ENCODE data around the gene RPP21.

RPP21 gene

GRCh38 chr6:30311671-30312070 lies 33.3 kb upstream of the RPP21 start:
- WGBS, 2 donors (ENCODE audit: extremely low coverage in 2 of 2, insufficient read length in 2 of 2, insufficient replicate concordance in 1 of 2), result no CpG with 5 or more reads among the region's 1 CpG
- Histone ChIP-seq H2BK12ac (ENCODE audit: low read length) (no peak overlapping the region), H3K18ac (ENCODE audit: low read length) (no peak overlapping the region), H3K9ac (ENCODE audit: low read depth, low read length, poor library complexity) (no peak overlapping the region), H3K79me1 (ENCODE audit: low read depth, low read length) (no peaks in the 10 kb centered on the region), H2BK15ac (ENCODE audit: low read length) (no peak overlapping the region), H4K8ac (ENCODE audit: low read depth, low read length) (no peak overlapping the region), H3K4me1 (ENCODE audit: control insufficient read depth in 2 of 2, insufficient read depth in 1 of 2, low read depth in 1 of 2, low read length in 2 of 2) (no peaks in the 10 kb centered on the region), H3K4me3 (ENCODE audit: low read length in 2 of 2) (no peak overlapping the region), H3K4ac (ENCODE audit: low read length) (no peak overlapping the region), H2BK120ac (ENCODE audit: low read depth, low read length) (no peak overlapping the region), H4K91ac (ENCODE audit: low read depth, low read length, poor library complexity) (no peak overlapping the region), H3K23ac (ENCODE audit: low read depth, low read length, poor library complexity) (no peak overlapping the region), H3K36me3 (replicated peaks in 1 of 2; ENCODE audit: control insufficient read depth in 2 of 2, insufficient read depth in 2 of 2, low read length in 2 of 2) (peaks cover 14 to 94% of the 10 kb centered on the region in 2 donors), H3K9me3 (replicated peaks in 1 of 2; ENCODE audit: control insufficient read depth in 2 of 2, insufficient read depth in 1 of 2, low read depth in 1 of 2, low read length in 2 of 2) (peaks cover 0 to 3% of the 10 kb centered on the region in 2 donors), H3K27ac (replicated peaks; ENCODE audit: low read length) (no peak overlapping the region), H3K4me2 (ENCODE audit: insufficient read depth, low read length, poor library complexity, severe bottlenecking) (no peak overlapping the region), H2AK5ac (ENCODE audit: low read depth, low read length) (no peak overlapping the region), H3K14ac (ENCODE audit: low read length) (no peak overlapping the region), H3K27me3 (ENCODE audit: control insufficient read depth in 3 of 3, insufficient read depth in 3 of 3, low read depth in 1 of 3, low read length in 3 of 3) (no peaks in the 10 kb centered on the region), H2BK5ac (ENCODE audit: low read length) (no peak overlapping the region), H2AFZ (ENCODE audit: low read length) (no peak overlapping the region)
- no peak for DNase-seq (ENCODE audit: low spot score)

GRCh38 chr6:30312266-30312665 lies 32.7 kb upstream of the RPP21 start:
- no peaks in the 10 kb centered on the region for H3K27me3 ChIP-seq (ENCODE audit: control insufficient read depth in 3 of 3, insufficient read depth in 3 of 3, low read depth in 1 of 3, low read length in 3 of 3)
- H3K27ac ChIP-seq (replicated peaks; ENCODE audit: low read length), result no peak overlapping the region
- no peak overlapping the region for H2BK5ac ChIP-seq (ENCODE audit: low read length)
- H4K91ac ChIP-seq (ENCODE audit: low read depth, low read length, poor library complexity), result no peak overlapping the region
- H2BK12ac ChIP-seq (ENCODE audit: low read length), result no peak overlapping the region
- no peaks in the 10 kb centered on the region for H3K79me1 ChIP-seq (ENCODE audit: low read depth, low read length)
- no peak overlapping the region for H2BK15ac ChIP-seq (ENCODE audit: low read length)
- H2AFZ ChIP-seq (ENCODE audit: low read length), result no peak overlapping the region
- H3K18ac ChIP-seq (ENCODE audit: low read length), result no peak overlapping the region
- DNase-seq (ENCODE audit: low spot score), result no peak
- H3K14ac ChIP-seq (ENCODE audit: low read length), result no peak overlapping the region
- H3K9ac ChIP-seq (ENCODE audit: low read depth, low read length, poor library complexity), result no peak overlapping the region
- no peak overlapping the region for H3K4me2 ChIP-seq (ENCODE audit: insufficient read depth, low read length, poor library complexity, severe bottlenecking)
- WGBS, 2 donors (ENCODE audit: extremely low coverage in 2 of 2, insufficient read length in 2 of 2, insufficient replicate concordance in 1 of 2), result no CpG with 5 or more reads among the region's 2 CpGs
- no peak overlapping the region for H2AK5ac ChIP-seq (ENCODE audit: low read depth, low read length)
- H3K36me3 ChIP-seq (replicated peaks in 1 of 2; ENCODE audit: control insufficient read depth in 2 of 2, insufficient read depth in 2 of 2, low read length in 2 of 2), result peaks cover 12 to 94% of the 10 kb centered on the region in 2 donors
- no peak overlapping the region for H3K23ac ChIP-seq (ENCODE audit: low read depth, low read length, poor library complexity)
- H3K9me3 ChIP-seq (replicated peaks in 1 of 2; ENCODE audit: control insufficient read depth in 2 of 2, insufficient read depth in 1 of 2, low read depth in 1 of 2, low read length in 2 of 2), result peaks cover 0 to 3% of the 10 kb centered on the region in 2 donors
- H2BK120ac ChIP-seq (ENCODE audit: low read depth, low read length), result no peak overlapping the region
- H3K4me3 ChIP-seq (ENCODE audit: low read length in 2 of 2), result no peak overlapping the region
- no peak overlapping the region for H4K8ac ChIP-seq (ENCODE audit: low read depth, low read length)
- H3K4ac ChIP-seq (ENCODE audit: low read length), result no peak overlapping the region
- H3K4me1 ChIP-seq (ENCODE audit: control insufficient read depth in 2 of 2, insufficient read depth in 1 of 2, low read depth in 1 of 2, low read length in 2 of 2), result no peaks in the 10 kb centered on the region

- H3K36me3 ChIP-seq (replicated peaks in 1 of 2; ENCODE audit: control insufficient read depth in 2 of 2, insufficient read depth in 2 of 2, low read length in 2 of 2), result peaks cover 13 to 94% of the 10 kb centered on the region in 2 donors
Measured at GRCh38 chr6:30312676-30313321, 32.2 kb upstream of the RPP21 start.

GRCh38 chr6:30315156-30315555 lies 29.8 kb upstream of the RPP21 start:
- Histone ChIP-seq H3K79me1 (ENCODE audit: low read depth, low read length) (no peaks in the 10 kb centered on the region), H2AFZ (ENCODE audit: low read length) (no peak overlapping the region), H3K4me1 (ENCODE audit: control insufficient read depth in 2 of 2, insufficient read depth in 1 of 2, low read depth in 1 of 2, low read length in 2 of 2) (no peaks in the 10 kb centered on the region), H3K36me3 (replicated peaks in 1 of 2; ENCODE audit: control insufficient read depth in 2 of 2, insufficient read depth in 2 of 2, low read length in 2 of 2) (peaks cover 12 to 89% of the 10 kb centered on the region in 2 donors), H3K27me3 (ENCODE audit: control insufficient read depth in 3 of 3, insufficient read depth in 3 of 3, low read depth in 1 of 3, low read length in 3 of 3) (no peaks in the 10 kb centered on the region), H3K4me2 (ENCODE audit: insufficient read depth, low read length, poor library complexity, severe bottlenecking) (no peak overlapping the region), H3K4me3 (ENCODE audit: low read length in 2 of 2) (no peak overlapping the region), H3K4ac (ENCODE audit: low read length) (no peak overlapping the region), H2BK120ac (ENCODE audit: low read depth, low read length) (no peak overlapping the region), H3K9me3 (replicated peaks in 1 of 2; ENCODE audit: control insufficient read depth in 2 of 2, insufficient read depth in 1 of 2, low read depth in 1 of 2, low read length in 2 of 2) (no peaks in the 10 kb centered on the region), H3K27ac (replicated peaks; ENCODE audit: low read length) (no peak overlapping the region), H2AK5ac (ENCODE audit: low read depth, low read length) (no peak overlapping the region), H4K91ac (ENCODE audit: low read depth, low read length, poor library complexity) (no peak overlapping the region), H2BK12ac (ENCODE audit: low read length) (no peak overlapping the region), H2BK15ac (ENCODE audit: low read length) (no peak overlapping the region), H2BK5ac (ENCODE audit: low read length) (no peak overlapping the region), H3K14ac (ENCODE audit: low read length) (no peak overlapping the region), H4K8ac (ENCODE audit: low read depth, low read length) (no peak overlapping the region), H3K18ac (ENCODE audit: low read length) (no peak overlapping the region), H3K9ac (ENCODE audit: low read depth, low read length, poor library complexity) (no peak overlapping the region), H3K23ac (ENCODE audit: low read depth, low read length, poor library complexity) (no peak overlapping the region)
- no peak for DNase-seq (ENCODE audit: low spot score)
- no CpG with 5 or more reads among the region's 3 CpGs for WGBS, 2 donors (ENCODE audit: extremely low coverage in 2 of 2, insufficient read length in 2 of 2, insufficient replicate concordance in 1 of 2)

More at GRCh38 chr6:30312676-30313321, 32.2 kb upstream of the RPP21 start:
- H3K18ac ChIP-seq (ENCODE audit: low read length), result no peak overlapping the region
- H2BK15ac ChIP-seq (ENCODE audit: low read length), result no peak overlapping the region
- no peak overlapping the region for H2AFZ ChIP-seq (ENCODE audit: low read length)
- H2BK120ac ChIP-seq (ENCODE audit: low read depth, low read length), result no peak overlapping the region
- WGBS, 2 donors (ENCODE audit: extremely low coverage in 2 of 2, insufficient read length in 2 of 2, insufficient replicate concordance in 1 of 2), result no CpG with 5 or more reads among the region's 1 CpG
- no peak overlapping the region for H3K4ac ChIP-seq (ENCODE audit: low read length)
- peaks cover 0 to 3% of the 10 kb centered on the region in 2 donors for H3K9me3 ChIP-seq (replicated peaks in 1 of 2; ENCODE audit: control insufficient read depth in 2 of 2, insufficient read depth in 1 of 2, low read depth in 1 of 2, low read length in 2 of 2)
- no peak overlapping the region for H3K4me3 ChIP-seq (ENCODE audit: low read length in 2 of 2)
- H3K79me1 ChIP-seq (ENCODE audit: low read depth, low read length), result no peaks in the 10 kb centered on the region
- no peak overlapping the region for H2BK12ac ChIP-seq (ENCODE audit: low read length)
- H2AK5ac ChIP-seq (ENCODE audit: low read depth, low read length), result no peak overlapping the region
- no peaks in the 10 kb centered on the region for H3K4me1 ChIP-seq (ENCODE audit: control insufficient read depth in 2 of 2, insufficient read depth in 1 of 2, low read depth in 1 of 2, low read length in 2 of 2)
- H4K8ac ChIP-seq (ENCODE audit: low read depth, low read length), result no peak overlapping the region
- H4K91ac ChIP-seq (ENCODE audit: low read depth, low read length, poor library complexity), result no peak overlapping the region
- H3K9ac ChIP-seq (ENCODE audit: low read depth, low read length, poor library complexity), result no peak overlapping the region
- H3K23ac ChIP-seq (ENCODE audit: low read depth, low read length, poor library complexity), result no peak overlapping the region
- no peak overlapping the region for H2BK5ac ChIP-seq (ENCODE audit: low read length)
- H3K27me3 ChIP-seq (ENCODE audit: control insufficient read depth in 3 of 3, insufficient read depth in 3 of 3, low read depth in 1 of 3, low read length in 3 of 3), result no peaks in the 10 kb centered on the region
- no peak overlapping the region for H3K14ac ChIP-seq (ENCODE audit: low read length)
- H3K4me2 ChIP-seq (ENCODE audit: insufficient read depth, low read length, poor library complexity, severe bottlenecking), result no peak overlapping the region
- no peak for DNase-seq (ENCODE audit: low spot score)
- no peak overlapping the region for H3K27ac ChIP-seq (replicated peaks; ENCODE audit: low read length)

All from neuronal stem cell (in vitro differentiated cells).